ENCODE data around the gene NOVA1.

NOVA1 gene

GRCh38 chr14:26598081-26598671, 343 bp upstream of the NOVA1 start:
- Mint-ChIP-seq H3K27ac (no peak overlapping the region), H3K4me3 (peak overlapping the region in 1 of 2 donors; percentile 24), H3K27me3 (peaks cover 39% of the 10 kb centered on the region), H3K4me1 (no peaks in the 10 kb centered on the region), H3K9me3 (no peaks in the 10 kb centered on the region)
- no peak for ATAC-seq
- no peak for DNase-seq

GRCh38 chr14:26597071-26597588, 703 bp downstream of the NOVA1 start:
- ATAC-seq: no peak
- no peak for DNase-seq
- Mint-ChIP-seq H3K27ac (no peak overlapping the region), H3K4me3 (peak overlapping the region in 1 of 2 donors; percentile 66), H3K4me1 (no peaks in the 10 kb centered on the region), H3K9me3 (no peaks in the 10 kb centered on the region), H3K27me3 (peaks cover 39% of the 10 kb centered on the region)

- Mint-ChIP-seq H3K4me1 (no peaks in the 10 kb centered on the region), H3K27me3 (peaks cover 39% of the 10 kb centered on the region), H3K27ac (no peak overlapping the region), H3K9me3 (no peaks in the 10 kb centered on the region), H3K4me3 (peak overlapping the region in 1 of 2 donors; percentile 26)
- ATAC-seq (no peak), DNase-seq (no peak)
Measured at GRCh38 chr14:26596543-26597061, 1.2 kb downstream of the NOVA1 start.

- DNase-seq (no peak), ATAC-seq (no peak)
- Mint-ChIP-seq H3K27ac (no peak overlapping the region), H3K27me3 (peaks cover 39% of the 10 kb centered on the region), H3K4me1 (no peaks in the 10 kb centered on the region), H3K4me3 (no peak overlapping the region), H3K9me3 (no peaks in the 10 kb centered on the region)
Measured at GRCh38 chr14:26595926-26596542, 1.8 kb downstream of the NOVA1 start.

- no peak for DNase-seq
- no peak for ATAC-seq
- Mint-ChIP-seq H3K27me3 (peaks cover 39% of the 10 kb centered on the region), H3K4me1 (no peaks in the 10 kb centered on the region), H3K9me3 (no peaks in the 10 kb centered on the region), H3K4me3 (no peak overlapping the region), H3K27ac (no peak overlapping the region)
Measured at GRCh38 chr14:26594756-26595545, 2.9 kb downstream of the NOVA1 start.

GRCh38 chr14:26594148-26594547, 3.7 kb downstream of the NOVA1 start:
- Mint-ChIP-seq H3K4me3 (no peak overlapping the region), H3K27ac (no peak overlapping the region), H3K27me3 (peaks cover 33% of the 10 kb centered on the region), H3K4me1 (no peaks in the 10 kb centered on the region), H3K9me3 (no peaks in the 10 kb centered on the region)
- no peak for ATAC-seq
- no peak for DNase-seq

GRCh38 chr14:26593357-26593756, 4.5 kb downstream of the NOVA1 start:
- H3K27ac Mint-ChIP-seq: no peak overlapping the region
- no peaks in the 10 kb centered on the region for H3K4me1 Mint-ChIP-seq
- ATAC-seq (no peak), DNase-seq (no peak)
- H3K27me3 Mint-ChIP-seq: peaks cover 25% of the 10 kb centered on the region
- H3K9me3 Mint-ChIP-seq: no peaks in the 10 kb centered on the region
- no peak overlapping the region for H3K4me3 Mint-ChIP-seq

- Mint-ChIP-seq H3K4me1 (no peaks in the 10 kb centered on the region), H3K27ac (no peak overlapping the region), H3K27me3 (no peaks in the 10 kb centered on the region), H3K9me3 (no peaks in the 10 kb centered on the region), H3K4me3 (no peak overlapping the region)
- no peak for DNase-seq
- ATAC-seq: no peak
Measured at GRCh38 chr14:26589925-26590324, 7.9 kb downstream of the NOVA1 start.

- H3K4me1 Mint-ChIP-seq: no peaks in the 10 kb centered on the region
- no peak overlapping the region for H3K27ac Mint-ChIP-seq
- H3K27me3 Mint-ChIP-seq: no peaks in the 10 kb centered on the region
- DNase-seq (no peak), ATAC-seq (no peak)
- H3K9me3 Mint-ChIP-seq: peaks cover 0 to 13% of the 10 kb centered on the region in 2 donors
- no peak overlapping the region for H3K4me3 Mint-ChIP-seq
Measured at GRCh38 chr14:26577711-26578110, 20.1 kb downstream of the NOVA1 start.

- ATAC-seq: no peak
- DNase-seq: no peak
- Mint-ChIP-seq H3K9me3 (peaks cover 9 to 11% of the 10 kb centered on the region in 2 donors), H3K27ac (peak overlapping the region in 1 of 2 donors; percentile 68), H3K4me3 (no peak overlapping the region), H3K27me3 (no peaks in the 10 kb centered on the region), H3K4me1 (no peaks in the 10 kb centered on the region)
Measured at GRCh38 chr14:26554069-26554772, 43.6 kb downstream of the NOVA1 start.

GRCh38 chr14:26549571-26549970, 48.3 kb downstream of the NOVA1 start:
- Mint-ChIP-seq H3K4me3 (no peak overlapping the region), H3K27ac (no peak overlapping the region), H3K4me1 (no peaks in the 10 kb centered on the region), H3K27me3 (no peaks in the 10 kb centered on the region), H3K9me3 (peaks cover 0 to 18% of the 10 kb centered on the region in 2 donors)
- no peak for ATAC-seq
- DNase-seq: no peak

GRCh38 chr14:26548406-26548805, 49.4 kb downstream of the NOVA1 start:
- no peak for ATAC-seq
- Mint-ChIP-seq H3K9me3 (peaks cover 0 to 13% of the 10 kb centered on the region in 2 donors), H3K4me1 (no peaks in the 10 kb centered on the region)

GRCh38 chr14:26538176-26538575, 59.7 kb downstream of the NOVA1 start:
- Mint-ChIP-seq H3K4me1 (no peaks in the 10 kb centered on the region), H3K27me3 (no peaks in the 10 kb centered on the region), H3K27ac (no peak overlapping the region), H3K9me3 (peaks cover 9% of the 10 kb centered on the region in 2 donors), H3K4me3 (no peak overlapping the region)
- DNase-seq: no peak
- ATAC-seq: no peak

More at GRCh38 chr14:26548406-26548805, 49.4 kb downstream of the NOVA1 start:
- no peak overlapping the region for H3K4me3 Mint-ChIP-seq
- no peak overlapping the region for H3K27ac Mint-ChIP-seq
- DNase-seq: no peak
- no peaks in the 10 kb centered on the region for H3K27me3 Mint-ChIP-seq

- ATAC-seq: no peak
- no peak for DNase-seq
- no peak overlapping the region for H3K4me3 Mint-ChIP-seq
- no peaks in the 10 kb centered on the region for H3K27me3 Mint-ChIP-seq
- H3K9me3 Mint-ChIP-seq: peaks cover 0 to 8% of the 10 kb centered on the region in 2 donors
- peak overlapping the region in 1 of 2 donors; percentile 13 for H3K27ac Mint-ChIP-seq
- no peaks in the 10 kb centered on the region for H3K4me1 Mint-ChIP-seq
Measured at GRCh38 chr14:26531894-26532293, 65.9 kb downstream of the NOVA1 start.

- Mint-ChIP-seq H3K27ac (no peak overlapping the region), H3K27me3 (no peaks in the 10 kb centered on the region), H3K9me3 (peaks cover 0 to 8% of the 10 kb centered on the region in 2 donors), H3K4me3 (no peak overlapping the region), H3K4me1 (no peaks in the 10 kb centered on the region)
- no peak for ATAC-seq
- DNase-seq: no peak
Measured at GRCh38 chr14:26528415-26529182, 69.2 kb downstream of the NOVA1 start.
